ENCODE results near the gene CTBS.
"Not testable (repeated sequence)": the region's sequence is repeated elsewhere in the genome, so short reads cannot be mapped to it uniquely, and the experiment has no call there.

CTBS gene

GRCh38 chr1:84538599-84538998, 35.6 kb downstream of the CTBS start:
- no peak for DNase-seq (ENCODE audit: low read depth)
- no peak for TF ChIP-seq CTCF (IDR thresholded peaks at IDR 0.05; ENCODE audit: low read depth, low read length, missing control alignments)
- no peak overlapping the region for H3K4me3 ChIP-seq (ENCODE audit: low read depth, low read length)

- DNase-seq (ENCODE audit: low read depth) = no peak
- H3K4me3 ChIP-seq (ENCODE audit: low read depth, low read length) = no peak overlapping the region
- TF ChIP-seq CTCF (IDR thresholded peaks at IDR 0.05; ENCODE audit: low read depth, low read length, missing control alignments) = no peak
These were observed 48.5 kb downstream of the CTBS start for GRCh38 chr1:84525779-84526178.

- no peak overlapping the region for H3K4me3 ChIP-seq (ENCODE audit: low read depth, low read length)
- DNase-seq (ENCODE audit: low read depth) = no peak
These were observed 49.6 kb downstream of the CTBS start for GRCh38 chr1:84524590-84524989.

GRCh38 chr1:84510668-84511067, 63.6 kb downstream of the CTBS start:
- H3K4me3 ChIP-seq (ENCODE audit: low read depth, low read length) = no peak overlapping the region
- TF ChIP-seq CTCF (IDR thresholded peaks at IDR 0.05; ENCODE audit: low read depth, low read length, missing control alignments) = no peak
- no peak for DNase-seq (ENCODE audit: low read depth)

More at GRCh38 chr1:84524590-84524989, 49.6 kb downstream of the CTBS start:
- no peak for TF ChIP-seq CTCF (IDR thresholded peaks at IDR 0.05; ENCODE audit: low read depth, low read length, missing control alignments)

- DNase-seq (ENCODE audit: low read depth) = no peak
- no peak for TF ChIP-seq CTCF (IDR thresholded peaks at IDR 0.05; ENCODE audit: low read depth, low read length, missing control alignments)
- H3K4me3 ChIP-seq (ENCODE audit: low read depth, low read length) = no peak overlapping the region
These were observed 64.1 kb downstream of the CTBS start for GRCh38 chr1:84510165-84510564.

GRCh38 chr1:84509029-84509428, 65.2 kb downstream of the CTBS start:
- no peak for DNase-seq (ENCODE audit: low read depth)
- H3K4me3 ChIP-seq (ENCODE audit: low read depth, low read length) = no peak overlapping the region
- TF ChIP-seq CTCF (IDR thresholded peaks at IDR 0.05; ENCODE audit: low read depth, low read length, missing control alignments) = no peak

GRCh38 chr1:84508510-84508909, 65.7 kb downstream of the CTBS start:
- no peak for DNase-seq (ENCODE audit: low read depth)
- no peak overlapping the region for H3K4me3 ChIP-seq (ENCODE audit: low read depth, low read length)
- TF ChIP-seq CTCF (IDR thresholded peaks at IDR 0.05; ENCODE audit: low read depth, low read length, missing control alignments) = no peak

- not testable (repeated sequence) for H3K4me3 ChIP-seq (ENCODE audit: low read depth, low read length); DNase-seq (ENCODE audit: low read depth)
These were observed 66.4 kb downstream of the CTBS start for GRCh38 chr1:84507887-84508286.
